Tibial nerve (tissue), 4 donors: ENCODE measurements around the gene BACH1. TPM values are rescaled to one million over a fixed set of nuclear protein-coding genes. Genes with fewer than 3 reads are reported as not detected.
"Not testable (repeated sequence)": the region's sequence is repeated elsewhere in the genome, so short reads cannot be mapped to it uniquely, and the experiment has no call there.

Experiments used
- DNase-seq, 2 donors: peaks; one replicate each; pipeline ENCODE4 v3.0.0-alpha.2; 2019; ENCODE audit warnings: low spot score in 2 of 2
- H3K27ac ChIP-seq, 4 donors: fragments of 200-600 bp; sonication (generic) in 3 of 4; one replicate each; pipeline ENCODE4 v1.5.1; 2017 to 2019; ENCODE audit warnings: mild to moderate bottlenecking in 1 of 4
- H3K27me3 ChIP-seq, 2 donors: fragments of 200-600 bp; sonication (generic) in 1 of 2; one replicate each; pipeline versions ENCODE4 v1.5.1 to v1.6.0; 2017 to 2019
- H3K36me3 ChIP-seq, 3 donors: fragments of 200-600 bp; sonication (generic); one replicate each; pipeline ENCODE4 v1.5.1; 2018 to 2019
- H3K4me1 ChIP-seq, 4 donors: fragments of 200-600 bp; sonication (generic) in 3 of 4; one replicate each; pipeline ENCODE4 v1.5.1; 2017 to 2019
- H3K4me3 ChIP-seq, 4 donors: fragments of 200-600 bp; sonication (generic) in 3 of 4; one replicate each; pipeline ENCODE4 v1.5.1; 2017 to 2019; ENCODE audit warnings: mild to moderate bottlenecking in 1 of 4, moderate library complexity in 1 of 4
- H3K9me3 ChIP-seq, 4 donors: fragments of 200-600 bp; sonication (generic) in 3 of 4; one replicate each; pipeline ENCODE4 v1.5.1; 2017 to 2019
- CTCF ChIP-seq, 5 experiments: fragments of 200-600 bp in 3 of 5; fragments of 450-650 bp in 2 of 5; sonication (generic) in 3 of 5; IDR thresholded peaks; one replicate each; pipeline ENCODE4 v1.5.1; 2016 to 2019; ENCODE audit warnings: antibody characterized with exemption in 5 of 5, mild to moderate bottlenecking in 3 of 5, moderate library complexity in 2 of 5
- EP300 ChIP-seq, 2 donors: sonication (generic); formaldehyde crosslinking; IDR thresholded peaks; one replicate each; pipeline ENCODE4 v1.6.1; 2017; ENCODE audit warnings: antibody characterized with exemption in 2 of 2, mild to moderate bottlenecking in 1 of 2
- POLR2A ChIP-seq, 2 donors: fragments of 450-650 bp; IDR thresholded peaks; one replicate each; pipeline ENCODE4 v1.6.1; 2017; ENCODE audit warnings: antibody characterized with exemption in 2 of 2, mild to moderate bottlenecking in 2 of 2, moderate library complexity in 2 of 2
- WGBS, 2 donors: methylation state at CpG; one replicate each; pipeline ENCODE4 v1.1.5; 2018; 5-methylcytosine and 5-hydroxymethylcytosine counted together
- total RNA-seq, 4 donors: library from RNA; depleted of rRNA; stranded (reverse); fragments of >200 nt; gene quantifications; one replicate each; pipeline ENCODE4 v1.1.0, GENCODE V29; 2016

Gene BACH1
- total RNA-seq: 10 to 100 TPM; 38.0 to 46.5 (median 39.9) TPM

- peaks cover 0 to 44% (median 33%) of the 10 kb centered on the region in 4 donors for H3K4me1 ChIP-seq
- TF ChIP-seq EP300 (IDR thresholded peaks at IDR 0.05): peak in 1 of 2 donors; percentile 92
- peak; percentile 65 to 91 for TF ChIP-seq POLR2A (IDR thresholded peaks at IDR 0.05)
- TF ChIP-seq CTCF (IDR thresholded peaks at IDR 0.05): peak; percentile 42 to 68 (median 59)
- H3K27me3 ChIP-seq: no peaks in the 10 kb centered on the region
- H3K4me3 ChIP-seq: peak within 1 kb of the TSS; percentile 67 to 97 (median 79)
- peak within 1 kb of the TSS; percentile 88 to 99 (median 95) for H3K27ac ChIP-seq
- peaks cover 0 to 13% (median 0%) of the 10 kb centered on the region in 4 donors for H3K9me3 ChIP-seq
- 3 to 13% methylated on average over 7 to 57 of the region's 87 CpGs for WGBS, 2 donors
- peak; percentile 77 to 81 for DNase-seq
- no peaks in the 10 kb centered on the region for H3K36me3 ChIP-seq
Measured at GRCh38 chr21:29298348-29299045, at the start of gene BACH1. Gene BACH1 (plus strand): TSS chr21:29298922. CDS start chr21:29321281, 22,359 bp downstream.

GRCh38 chr21:29249289-29249688 is 49.4 kb upstream of the BACH1 start:
- peaks cover 0 to 14% (median 5%) of the 10 kb centered on the region in 4 donors for H3K9me3 ChIP-seq
- not testable (repeated sequence) for H3K27me3 ChIP-seq, H3K4me1 ChIP-seq, H3K36me3 ChIP-seq, H3K4me3 ChIP-seq, H3K27ac ChIP-seq, DNase-seq

GRCh38 chr21:29250636-29251035 is 48.1 kb upstream of the BACH1 start:
- Histone ChIP-seq H3K27me3 (no peaks in the 10 kb centered on the region), H3K36me3 (no peaks in the 10 kb centered on the region), H3K4me1 (peaks cover 0 to 9% (median 0%) of the 10 kb centered on the region in 4 donors), H3K9me3 (peaks cover 0 to 25% (median 7%) of the 10 kb centered on the region in 4 donors), H3K4me3 (no peak overlapping the region), H3K27ac (no peak overlapping the region)
- TF ChIP-seq EP300 (IDR thresholded peaks at IDR 0.05) (no peak), CTCF (IDR thresholded peaks at IDR 0.05) (no peak), POLR2A (IDR thresholded peaks at IDR 0.05) (no peak)
- no peak for DNase-seq
- WGBS, 2 donors: 68 to 72% methylated on average over 5 of the region's 5 CpGs

- not testable (repeated sequence) for DNase-seq, H3K4me1 ChIP-seq, H3K4me3 ChIP-seq
Measured at GRCh38 chr21:29253861-29254260, 44.9 kb upstream of the BACH1 start.

GRCh38 chr21:29254550-29254949 is 44.2 kb upstream of the BACH1 start:
- TF ChIP-seq POLR2A (IDR thresholded peaks at IDR 0.05) (no peak), CTCF (IDR thresholded peaks at IDR 0.05) (no peak), EP300 (IDR thresholded peaks at IDR 0.05) (no peak)
- 89 to 92% methylated on average over 1 of the region's 1 CpG for WGBS, 2 donors
- Histone ChIP-seq H3K9me3 (peaks cover 0 to 25% (median 7%) of the 10 kb centered on the region in 4 donors), H3K27me3 (no peaks in the 10 kb centered on the region), H3K4me1 (peaks cover 0 to 8% (median 0%) of the 10 kb centered on the region in 4 donors), H3K36me3 (no peaks in the 10 kb centered on the region), H3K27ac (no peak overlapping the region), H3K4me3 (no peak overlapping the region)
- no peak for DNase-seq

More at GRCh38 chr21:29253861-29254260, 44.9 kb upstream of the BACH1 start:
- peaks cover 0 to 25% (median 7%) of the 10 kb centered on the region in 4 donors for H3K9me3 ChIP-seq
- not testable (repeated sequence) for H3K36me3 ChIP-seq, H3K27me3 ChIP-seq, H3K27ac ChIP-seq

- Histone ChIP-seq H3K4me1 (peaks cover 0 to 10% (median 0%) of the 10 kb centered on the region in 4 donors), H3K27me3 (no peaks in the 10 kb centered on the region), H3K4me3 (no peak overlapping the region), H3K9me3 (peaks cover 0 to 25% (median 7%) of the 10 kb centered on the region in 4 donors), H3K27ac (no peak overlapping the region), H3K36me3 (no peaks in the 10 kb centered on the region)
- 73 to 78% methylated on average over 7 of the region's 7 CpGs for WGBS, 2 donors
- TF ChIP-seq EP300 (IDR thresholded peaks at IDR 0.05) (no peak), POLR2A (IDR thresholded peaks at IDR 0.05) (no peak), CTCF (IDR thresholded peaks at IDR 0.05) (no peak)
- DNase-seq: no peak
Measured at GRCh38 chr21:29256126-29256910, 42.4 kb upstream of the BACH1 start.
